ENCODE data around the gene RBBP6.
"Not testable (repeated sequence)": the region's sequence is repeated elsewhere in the genome, so short reads cannot be mapped to it uniquely, and the experiment has no call there.

Gene RBBP6

DNA sequence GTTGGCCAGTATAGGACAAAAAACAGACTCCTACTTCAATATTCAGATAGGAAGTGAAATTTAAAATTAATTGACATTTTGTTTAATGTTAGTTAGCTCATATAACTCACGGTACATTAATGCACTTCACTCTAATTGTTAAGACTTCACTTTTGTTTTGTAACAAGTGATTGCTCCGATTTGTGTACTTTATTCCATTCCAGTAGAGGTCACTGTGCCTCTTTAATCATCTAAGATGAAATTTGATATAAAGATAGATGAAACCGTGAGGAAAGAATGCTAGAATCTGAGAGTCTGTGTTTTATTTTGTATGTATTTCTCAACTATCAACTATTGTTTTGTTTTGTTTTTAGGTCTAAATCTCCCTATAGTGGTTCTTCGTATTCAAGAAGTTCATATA, 29.0 kb downstream of the RBBP6 start:
- peak; percentile 48 for FAIRE-seq
- DNase-seq (ENCODE audit: low spot score): peak; percentile 12

DNA sequence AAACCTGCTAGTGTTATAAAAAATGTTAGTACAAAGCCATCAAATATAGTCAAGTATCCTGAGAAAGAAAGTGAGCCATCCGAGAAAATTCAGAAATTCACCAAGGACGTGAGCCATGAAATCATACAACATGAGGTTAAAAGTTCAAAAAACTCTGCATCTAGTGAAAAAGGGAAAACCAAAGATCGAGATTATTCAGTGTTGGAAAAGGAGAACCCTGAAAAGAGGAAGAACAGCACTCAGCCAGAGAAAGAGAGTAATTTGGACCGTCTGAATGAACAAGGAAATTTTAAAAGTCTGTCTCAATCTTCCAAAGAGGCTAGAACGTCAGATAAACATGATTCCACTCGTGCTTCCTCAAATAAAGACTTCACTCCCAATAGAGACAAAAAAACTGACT, 31.7 kb downstream of the RBBP6 start:
- FAIRE-seq (no peak), DNase-seq (ENCODE audit: low spot score) (no peak)

DNA sequence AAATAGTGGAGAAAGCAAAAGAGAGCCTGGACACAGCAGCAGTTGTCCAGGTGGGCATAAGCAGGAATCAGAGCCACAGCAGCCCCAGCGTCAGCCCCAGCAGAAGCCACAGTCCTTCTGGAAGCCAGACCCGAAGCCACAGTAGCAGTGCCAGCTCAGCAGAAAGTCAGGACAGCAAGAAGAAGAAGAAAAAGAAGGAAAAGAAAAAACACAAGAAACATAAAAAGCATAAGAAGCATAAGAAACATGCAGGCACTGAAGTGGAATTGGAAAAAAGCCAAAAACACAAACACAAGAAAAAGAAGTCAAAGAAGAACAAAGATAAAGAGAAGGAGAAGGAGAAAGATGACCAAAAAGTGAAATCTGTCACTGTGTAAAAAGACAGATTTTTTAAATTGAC, 32.7 kb downstream of the RBBP6 start:
- no peak for DNase-seq (ENCODE audit: low spot score)
- no peak for FAIRE-seq

DNA sequence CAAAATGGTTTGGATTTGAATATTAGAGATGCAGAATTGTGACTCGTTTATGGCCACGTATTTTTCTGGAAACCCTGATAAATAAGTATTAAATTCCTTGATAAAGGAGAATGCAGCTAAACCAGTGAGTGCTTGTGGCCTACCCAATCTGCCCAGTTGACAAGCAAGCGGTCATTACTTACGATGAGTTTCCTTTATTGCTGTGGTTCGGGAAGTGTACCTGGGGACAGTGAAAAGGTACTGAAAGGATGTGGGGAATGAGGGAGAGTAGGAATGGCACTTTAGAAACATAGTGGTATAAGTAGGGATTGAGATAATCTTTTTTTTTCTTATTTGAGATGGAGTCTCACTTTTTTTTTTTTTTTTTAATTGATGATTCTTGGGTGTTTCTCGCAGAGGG, 33.8 kb downstream of the RBBP6 start:
- no peak for FAIRE-seq
- no peak for DNase-seq (ENCODE audit: low spot score)

DNA sequence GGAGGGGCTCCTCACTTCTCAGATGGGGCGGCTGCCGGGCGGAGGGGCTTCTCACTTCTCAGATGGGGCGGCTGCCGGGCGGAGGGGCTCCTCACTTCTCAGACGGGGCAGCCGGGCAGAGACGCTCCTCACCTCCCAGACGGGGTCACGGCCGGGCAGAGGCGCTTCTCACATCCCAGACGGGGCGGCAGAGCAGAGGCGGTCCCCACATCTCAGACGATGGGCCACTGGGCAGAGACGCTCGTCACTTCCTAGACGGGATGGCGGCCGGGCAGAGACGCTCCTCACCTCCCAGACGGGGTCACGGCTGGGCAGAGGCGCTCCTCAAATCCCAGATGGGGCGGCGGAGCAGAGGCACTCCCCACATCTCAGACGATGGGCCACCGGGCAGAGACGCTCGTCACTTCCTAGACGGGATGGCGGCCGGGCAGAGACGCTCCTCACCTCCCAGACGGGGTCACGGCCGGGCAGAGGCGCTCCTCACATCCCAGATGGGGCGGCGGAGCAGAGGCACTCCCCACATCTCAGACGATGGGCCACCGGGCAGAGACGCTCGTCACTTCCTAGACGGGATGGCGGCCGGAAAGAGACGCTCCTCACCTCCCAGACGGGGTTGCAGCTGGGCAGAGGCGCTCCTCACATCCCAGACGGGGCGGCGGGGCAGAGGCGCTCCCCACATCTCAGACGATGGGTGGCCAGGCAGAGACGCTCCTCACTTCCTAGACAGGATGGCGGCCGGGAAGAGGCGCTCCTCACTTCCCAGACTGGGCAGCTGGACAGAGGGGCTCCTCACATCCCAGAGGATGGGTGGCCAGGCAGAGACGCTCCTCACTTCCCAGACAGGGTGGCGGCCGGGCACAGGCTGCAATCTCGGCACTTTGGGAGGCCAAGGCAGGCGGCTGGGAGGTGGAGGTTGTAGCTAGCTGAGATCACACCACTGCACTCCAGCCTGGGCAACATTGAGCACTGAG, 35.4 kb downstream of the RBBP6 start:
- DNase-seq (ENCODE audit: low spot score); FAIRE-seq: not testable (repeated sequence)

DNA sequence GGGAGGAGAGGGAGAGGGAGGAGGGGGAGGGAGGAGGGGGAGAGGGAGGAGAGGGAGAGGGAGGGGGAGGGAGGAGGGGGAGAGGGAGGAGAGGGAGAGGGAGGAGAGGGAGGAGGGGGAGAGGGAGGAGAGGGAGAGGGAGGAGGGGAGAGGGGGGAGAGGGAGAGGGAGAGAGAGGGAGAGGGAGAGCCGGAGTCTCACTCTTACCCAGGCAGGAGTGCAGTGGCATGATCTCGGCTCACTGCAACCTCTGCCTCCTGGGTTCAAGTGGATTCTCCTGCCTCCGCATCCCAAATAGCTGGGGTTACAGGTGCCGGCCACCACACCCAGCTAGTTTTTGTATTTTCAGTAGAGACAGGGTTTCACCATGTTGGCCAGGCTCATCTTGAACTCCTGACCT, 36.4 kb downstream of the RBBP6 start:
- not testable (repeated sequence) for FAIRE-seq

DNA sequence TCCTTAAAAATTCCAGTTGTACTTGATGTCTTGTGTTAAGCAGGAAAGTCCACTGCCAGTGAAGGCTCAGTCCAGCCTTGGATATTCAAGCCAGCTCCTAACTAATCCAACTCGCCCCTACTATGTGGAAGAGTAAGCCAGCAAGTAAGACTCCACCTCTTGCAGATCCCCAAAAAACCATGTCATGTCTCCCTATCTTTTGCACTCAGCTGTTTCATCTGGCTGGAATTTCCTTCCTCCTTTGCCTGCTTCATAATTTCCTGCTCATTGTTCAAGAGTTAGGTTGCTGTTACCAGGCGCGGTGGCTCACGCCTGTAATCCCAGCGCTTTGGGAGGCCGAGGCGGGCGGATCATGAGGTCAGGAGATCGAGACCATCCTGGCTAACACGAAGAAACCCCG, 37.8 kb downstream of the RBBP6 start:
- no peak for DNase-seq (ENCODE audit: low spot score)
- FAIRE-seq: no peak

More for the DNA sequence above, 36.4 kb downstream of the RBBP6 start:
- not testable (repeated sequence) for DNase-seq (ENCODE audit: low spot score)

DNA sequence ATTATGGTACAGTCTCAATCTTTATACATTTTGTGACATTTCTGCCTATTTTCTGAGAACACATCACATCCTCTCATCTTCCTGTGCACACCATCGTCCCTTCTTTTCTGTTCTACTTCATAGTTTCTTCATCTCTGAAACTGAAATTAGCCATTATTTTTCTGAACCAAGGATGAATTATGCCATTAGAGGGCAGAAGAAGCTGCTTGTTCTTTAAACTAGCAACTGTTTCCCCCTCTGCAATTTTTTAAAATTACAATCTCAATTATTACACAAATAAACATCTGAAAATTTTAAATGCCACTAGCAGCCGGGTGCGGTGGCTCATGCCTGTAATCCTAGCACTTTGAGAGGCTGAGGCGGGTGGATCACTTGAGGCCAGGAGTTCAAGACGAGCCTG, 41.3 kb downstream of the RBBP6 start:
- DNase-seq (ENCODE audit: low spot score): no peak
- no peak for FAIRE-seq

DNA sequence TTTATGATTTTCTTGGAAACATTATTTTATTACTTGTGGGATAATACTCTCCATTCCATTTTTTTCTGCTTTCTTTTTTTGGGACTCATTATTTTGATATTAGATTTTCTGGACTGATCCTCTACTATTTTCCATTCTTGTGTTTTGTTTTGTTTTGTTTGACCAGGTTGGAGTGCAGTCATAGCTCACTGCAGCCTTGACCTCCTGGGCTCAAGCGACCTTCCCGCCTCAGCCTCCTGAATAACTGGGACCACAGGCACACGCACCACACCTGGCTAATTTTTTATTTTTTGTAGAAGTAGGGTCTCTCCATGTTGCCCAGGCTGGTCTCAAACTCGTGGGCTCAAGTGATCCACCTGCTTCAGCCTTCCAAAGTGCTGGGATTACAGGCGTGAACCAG, 44.1 kb downstream of the RBBP6 start:
- FAIRE-seq (no peak), DNase-seq (ENCODE audit: low spot score) (no peak)

DNA sequence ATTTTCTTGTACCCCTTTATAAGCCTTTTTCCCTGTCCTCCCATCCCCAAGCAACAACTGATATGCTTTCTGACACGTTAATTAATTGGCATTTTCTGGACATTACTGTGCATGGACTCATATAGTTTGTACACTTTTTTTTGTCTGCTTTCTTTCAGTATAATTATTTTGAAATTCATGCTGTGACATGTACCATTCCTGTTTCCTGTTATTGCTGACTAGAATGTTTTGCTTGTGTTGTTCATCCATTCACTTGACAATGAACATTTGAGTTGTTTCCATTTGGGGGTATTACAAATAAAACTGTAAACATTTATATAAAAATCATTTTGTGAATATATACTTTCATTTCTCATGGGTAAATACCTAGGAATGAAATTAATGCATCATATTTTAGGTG, 50.6 kb downstream of the RBBP6 start:
- no peak for FAIRE-seq
- no peak for DNase-seq (ENCODE audit: low spot score)

DNA sequence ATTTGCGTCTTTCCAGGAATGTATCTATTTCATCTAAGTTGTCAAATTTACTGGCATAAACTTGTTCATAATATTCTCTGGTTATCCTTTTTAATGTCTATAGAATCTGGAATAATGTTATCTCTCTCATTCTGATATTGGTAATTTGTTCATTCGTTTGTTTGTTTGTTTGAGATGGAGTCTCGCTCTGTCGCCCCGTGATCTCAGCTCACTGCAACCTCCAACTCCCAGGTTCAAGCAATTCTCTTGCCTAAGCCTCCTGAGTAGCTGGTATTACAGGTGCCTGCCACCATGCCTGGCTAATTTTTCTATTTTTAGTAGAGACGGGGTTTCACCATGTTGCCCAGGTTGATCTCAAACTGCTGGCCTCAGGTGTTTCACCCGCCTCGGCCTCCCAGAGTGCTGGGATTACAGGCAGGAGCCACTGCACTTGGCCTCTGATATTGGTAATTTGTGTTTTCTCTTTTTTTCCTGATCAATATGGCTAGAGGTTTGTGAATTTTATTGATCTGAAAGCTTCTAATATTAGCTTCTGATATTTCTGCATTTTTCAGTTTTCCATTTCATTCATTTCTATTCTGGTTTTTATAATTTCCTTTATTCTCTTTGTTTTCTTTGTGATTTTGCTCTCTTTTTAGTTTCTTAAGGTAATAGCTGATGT, 59.5 kb downstream of the RBBP6 start:
- DNase-seq (ENCODE audit: low spot score): no peak

DNA sequence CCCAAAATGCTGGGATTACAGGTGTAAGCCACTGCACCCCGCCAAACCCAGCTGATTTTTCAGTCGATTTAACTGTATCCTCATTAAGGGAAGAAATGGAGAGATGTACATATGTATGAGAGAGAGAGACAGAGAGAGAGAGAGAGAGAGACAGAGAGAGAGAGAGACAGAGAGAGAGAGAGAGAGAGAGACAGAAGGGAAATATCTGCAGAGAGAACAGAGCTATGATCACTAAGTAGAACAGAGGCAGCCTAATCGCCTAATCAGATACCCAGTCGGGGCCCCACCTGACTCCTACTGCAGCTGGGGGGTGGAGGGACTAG, 70.0 kb downstream of the RBBP6 start:
- FAIRE-seq (no peak), DNase-seq (ENCODE audit: low spot score) (no peak)

More for the DNA sequence above, 59.5 kb downstream of the RBBP6 start:
- FAIRE-seq: no peak

DNA sequence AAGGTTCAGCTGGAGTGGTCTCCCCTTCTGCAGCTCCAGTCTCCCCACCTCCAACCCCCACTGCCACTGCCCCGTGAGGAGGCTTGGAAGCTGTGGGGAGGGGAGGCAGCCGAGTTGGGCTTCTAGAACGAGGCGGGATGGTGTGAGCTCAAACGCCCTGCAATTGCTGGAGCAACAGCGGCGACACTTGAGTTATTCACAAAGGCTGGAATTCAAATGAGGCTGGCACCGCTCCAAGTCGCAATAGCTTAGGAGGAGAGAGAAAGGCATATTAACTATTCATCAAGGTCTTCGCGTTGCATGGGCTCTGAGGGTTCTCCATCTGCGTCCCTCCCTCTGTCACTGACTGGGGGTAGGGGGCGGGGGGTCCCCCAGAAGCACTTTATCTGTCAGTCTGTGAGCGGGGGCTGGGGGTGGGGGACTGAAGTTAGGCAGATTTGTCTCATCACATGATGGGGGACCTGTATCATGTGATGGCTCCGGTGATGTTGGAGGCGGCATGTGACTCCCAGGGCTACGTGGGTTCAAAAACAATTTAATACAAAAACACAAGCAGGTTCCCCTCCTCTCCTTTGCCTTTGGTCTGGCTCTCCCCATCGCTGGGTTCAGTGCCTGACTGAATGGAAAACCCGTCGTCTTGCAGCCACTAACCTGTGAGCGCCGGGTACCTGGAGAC, 70.5 kb downstream of the RBBP6 start:
- no peak for FAIRE-seq

DNA sequence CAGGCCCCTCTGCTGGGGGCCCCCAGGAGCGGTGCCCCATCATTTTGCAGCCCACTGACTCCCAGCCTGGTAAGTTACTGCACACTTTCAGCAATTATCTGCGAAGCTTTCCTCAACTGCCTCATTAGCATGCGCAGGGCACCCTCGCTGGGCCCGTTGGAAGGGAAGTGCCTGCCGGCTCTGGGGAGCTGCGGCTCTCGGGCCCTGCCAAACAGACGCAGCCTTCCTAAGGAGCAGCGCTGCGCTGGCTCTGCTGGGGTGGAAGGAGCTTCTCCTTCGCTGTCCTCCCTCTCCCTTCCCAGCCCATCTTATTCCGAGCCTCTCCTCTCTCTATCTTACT, 71.0 kb downstream of the RBBP6 start:
- FAIRE-seq (no peak), DNase-seq (ENCODE audit: low spot score) (no peak)

More for the DNA sequence above, 70.5 kb downstream of the RBBP6 start:
- DNase-seq (ENCODE audit: low spot score): no peak

DNA sequence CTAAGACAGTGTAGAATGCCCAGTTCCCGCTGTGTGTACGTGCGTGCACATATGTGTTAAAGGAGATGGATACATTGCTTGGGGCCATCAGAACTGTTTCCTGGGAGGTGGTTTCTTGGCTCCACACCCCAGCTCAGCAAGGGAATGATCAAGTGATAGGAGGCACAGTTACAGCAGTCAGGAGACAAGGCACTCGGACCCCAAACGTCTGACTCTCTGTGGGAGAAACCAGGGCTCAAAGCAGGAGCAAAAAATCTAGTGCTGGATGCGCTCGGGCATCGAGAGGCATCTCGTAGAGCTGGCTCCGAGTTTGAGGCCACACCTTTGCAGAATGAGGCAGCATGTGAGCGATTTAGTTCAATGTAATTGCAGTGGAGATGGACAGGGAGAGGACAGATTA, 71.9 kb downstream of the RBBP6 start:
- DNase-seq (ENCODE audit: low spot score) (no peak), FAIRE-seq (no peak)

DNA sequence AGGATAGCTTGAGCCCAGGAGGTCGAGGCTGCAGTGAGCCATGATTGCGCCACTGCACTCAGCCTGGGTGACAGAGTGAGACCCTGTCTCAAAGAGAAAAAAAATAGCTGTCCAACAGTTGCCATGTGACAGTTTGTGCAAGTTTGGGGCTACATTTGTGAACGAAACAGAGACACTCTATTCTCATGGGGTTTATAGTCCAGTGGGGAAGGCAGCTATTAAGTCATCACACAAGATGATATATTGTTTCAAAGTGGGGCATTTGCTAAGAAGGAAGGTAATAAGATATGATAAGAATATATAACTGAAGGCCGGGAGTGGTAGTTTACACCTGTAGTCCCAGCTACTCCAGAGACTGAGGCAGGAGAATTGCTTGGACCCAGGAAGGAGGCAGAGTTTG, 73.3 kb downstream of the RBBP6 start:
- DNase-seq (ENCODE audit: low spot score): no peak
- FAIRE-seq: no peak

DNA sequence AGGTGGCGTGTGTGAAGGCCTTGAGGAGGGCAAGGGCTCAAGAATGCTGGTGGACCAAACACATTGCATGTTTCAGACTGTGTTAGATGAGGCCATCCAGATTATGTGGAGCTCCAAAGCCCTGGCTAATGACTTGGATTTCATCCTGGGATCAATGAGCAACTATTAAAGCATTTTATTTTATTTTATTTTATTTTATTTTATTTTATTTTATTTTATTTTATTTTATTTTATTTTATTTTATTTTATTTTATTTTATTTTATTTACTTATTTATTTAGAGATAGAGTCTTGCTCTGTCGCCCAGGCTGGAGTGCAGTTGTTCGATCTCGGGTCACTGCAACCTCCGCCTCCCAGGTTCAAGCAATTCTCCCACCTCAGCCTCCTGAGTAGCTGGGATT, 73.9 kb downstream of the RBBP6 start:
- not testable (repeated sequence) for FAIRE-seq; DNase-seq (ENCODE audit: low spot score)

DNA sequence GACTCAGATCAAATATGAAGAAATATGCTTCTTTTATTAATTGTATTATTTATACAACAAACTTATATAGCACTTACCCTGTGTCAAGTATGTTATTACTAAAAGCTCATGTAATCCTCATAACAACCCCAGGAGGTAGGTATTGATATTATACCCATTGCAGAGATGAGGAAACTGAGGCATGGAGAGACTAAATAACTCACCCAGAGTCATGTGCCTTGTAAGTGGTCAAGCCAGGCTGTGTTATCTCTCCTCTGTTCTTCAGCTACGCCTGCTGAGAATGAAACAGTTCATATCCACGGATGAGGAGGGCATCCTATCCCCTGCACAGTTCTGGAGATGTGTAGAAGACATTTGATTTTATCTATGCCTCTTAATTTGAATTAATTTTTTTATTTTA, 78.1 kb downstream of the RBBP6 start:
- DNase-seq (ENCODE audit: low spot score) (no peak), FAIRE-seq (no peak)

All from RCC 7860 (cell line).